Hypothalamus (tissue), 51 donors: ENCODE measurements around the gene FBXL3.

Experiments
- DNase-seq, 51 donors: peaks; one replicate each; lab custom pipeline; 2025; lab: John Stamatoyannopoulos, UW

The FBXL3 gene, protein sequence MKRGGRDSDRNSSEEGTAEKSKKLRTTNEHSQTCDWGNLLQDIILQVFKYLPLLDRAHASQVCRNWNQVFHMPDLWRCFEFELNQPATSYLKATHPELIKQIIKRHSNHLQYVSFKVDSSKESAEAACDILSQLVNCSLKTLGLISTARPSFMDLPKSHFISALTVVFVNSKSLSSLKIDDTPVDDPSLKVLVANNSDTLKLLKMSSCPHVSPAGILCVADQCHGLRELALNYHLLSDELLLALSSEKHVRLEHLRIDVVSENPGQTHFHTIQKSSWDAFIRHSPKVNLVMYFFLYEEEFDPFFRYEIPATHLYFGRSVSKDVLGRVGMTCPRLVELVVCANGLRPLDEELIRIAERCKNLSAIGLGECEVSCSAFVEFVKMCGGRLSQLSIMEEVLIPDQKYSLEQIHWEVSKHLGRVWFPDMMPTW

DNA sequence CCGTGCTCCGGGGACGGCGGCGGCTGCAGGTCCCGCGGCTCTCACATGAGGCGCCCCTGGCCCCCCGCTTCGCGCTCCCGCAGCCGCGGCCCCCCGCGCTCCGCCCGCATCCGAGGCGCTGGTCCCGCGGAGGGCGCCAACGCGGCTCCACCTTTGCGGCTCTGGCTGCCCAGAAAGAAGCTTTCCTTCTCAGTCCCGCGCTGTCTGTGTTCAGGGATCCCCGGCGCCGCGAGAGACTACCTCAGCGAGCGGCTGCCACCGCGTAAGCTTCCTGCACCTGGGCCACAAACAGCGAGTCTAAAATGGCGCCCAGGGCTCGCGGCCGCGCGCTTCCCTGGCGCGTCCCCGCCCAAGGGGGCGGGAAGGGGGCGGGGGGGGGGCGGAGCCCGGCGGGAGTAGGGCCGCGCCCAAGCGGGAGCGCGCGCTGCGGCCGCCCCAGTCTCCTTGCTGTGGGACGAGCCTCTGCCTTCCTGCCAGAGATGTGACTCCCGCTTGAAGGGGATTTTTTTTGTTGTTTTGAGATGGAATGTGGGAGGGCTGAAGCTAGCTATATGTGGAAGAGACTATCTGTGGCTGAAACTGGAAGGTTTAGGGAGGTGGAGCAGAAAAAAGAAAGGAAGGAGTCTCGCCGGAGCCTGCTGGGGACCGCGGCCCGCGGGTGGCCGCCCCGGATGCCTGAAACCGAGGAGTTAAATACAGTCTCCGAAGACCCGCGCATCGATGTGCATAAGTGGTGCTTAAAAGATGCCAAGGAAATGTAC lies at the start of gene FBXL3:
Gene FBXL3, minus strand, starts transcription at position 299 of the 761 bp plus-strand sequence. CDS start 5,299 bp downstream, outside the sequence.
- DNase-seq, result peak; percentile 30 to 92 (median 73)

- no peak for DNase-seq
Measured at GRCh38 chr13:77067519-77067918, 40.6 kb upstream of the FBXL3 start.

DNA sequence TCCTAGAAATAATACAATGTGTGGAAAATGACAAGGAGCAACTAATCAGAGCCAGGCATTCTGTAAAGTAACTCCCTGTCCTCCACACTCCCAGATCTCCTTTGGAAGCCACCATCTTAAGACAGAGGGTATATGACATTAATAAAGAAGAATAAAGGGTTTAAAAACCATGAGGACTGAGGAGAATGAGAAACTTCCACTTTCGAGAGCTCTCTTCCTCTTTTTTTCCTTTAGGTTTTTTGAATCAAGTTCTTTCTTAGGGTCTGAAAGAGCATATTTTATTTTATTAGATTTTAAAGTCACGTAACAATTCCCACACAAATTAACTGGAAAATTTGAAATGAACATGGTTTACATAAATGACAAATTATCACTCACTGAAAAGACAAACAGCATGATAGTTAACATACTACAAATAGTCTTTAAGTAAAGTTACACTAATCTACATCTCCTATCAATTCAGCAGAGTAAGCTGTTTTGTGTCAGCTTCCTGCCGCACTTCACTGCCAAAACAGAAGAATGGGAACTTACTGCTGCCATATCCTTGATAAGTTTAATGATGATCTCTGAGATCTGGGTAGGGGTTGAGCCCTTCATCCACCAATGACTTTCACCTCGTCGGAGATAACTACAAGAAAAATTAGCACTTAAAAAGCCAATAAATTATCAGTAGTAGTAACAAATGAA lies 38.6 kb upstream of the FBXL3 start:
- DNase-seq, result peak in 1 of 51 donors; percentile 15

DNA sequence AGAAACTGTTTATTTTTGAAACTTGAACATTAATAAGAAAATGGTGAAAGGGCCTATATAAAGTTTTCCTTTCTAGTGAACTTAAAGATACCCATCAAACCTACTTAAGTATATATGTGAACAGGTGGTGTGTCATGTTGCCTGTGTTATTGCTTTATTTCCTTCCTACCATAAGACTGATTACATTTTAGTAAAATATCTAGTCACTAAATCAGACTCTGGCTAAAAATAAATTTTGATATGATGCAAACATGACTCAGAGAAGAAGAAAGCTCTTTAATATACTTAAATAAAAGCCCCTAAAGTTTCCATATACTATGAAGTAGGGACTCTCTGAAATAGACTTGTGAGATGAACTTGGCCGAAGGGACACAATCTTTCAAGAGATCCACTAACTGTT lies 35.1 kb upstream of the FBXL3 start:
- DNase-seq, result no peak

GRCh38 chr13:77061362-77061761 lies 34.4 kb upstream of the FBXL3 start:
- DNase-seq, result no peak

GRCh38 chr13:77056886-77057285 lies 29.9 kb upstream of the FBXL3 start:
- no peak for DNase-seq

DNA sequence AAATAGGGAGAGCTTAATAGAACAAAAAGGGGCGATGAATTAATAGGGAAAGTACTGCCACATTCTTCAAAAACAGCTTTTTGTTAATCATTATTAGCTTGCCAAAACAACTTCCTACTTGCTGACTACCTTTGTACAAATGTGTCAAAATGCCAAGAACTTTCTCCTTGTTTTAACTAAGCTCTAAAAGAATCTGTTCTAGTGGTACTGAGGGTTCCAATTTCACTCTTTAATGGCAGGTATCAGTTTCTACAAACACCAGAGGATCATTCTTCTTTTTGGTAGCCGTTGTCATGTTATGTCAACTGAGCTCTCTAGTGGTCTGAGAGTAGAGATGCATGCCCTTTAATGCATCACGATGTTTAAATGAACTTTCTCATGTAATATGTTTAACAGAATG lies 29.4 kb upstream of the FBXL3 start:
- no peak for DNase-seq

- no peak for DNase-seq
Measured at GRCh38 chr13:77055158-77055557, 28.2 kb upstream of the FBXL3 start.

DNA sequence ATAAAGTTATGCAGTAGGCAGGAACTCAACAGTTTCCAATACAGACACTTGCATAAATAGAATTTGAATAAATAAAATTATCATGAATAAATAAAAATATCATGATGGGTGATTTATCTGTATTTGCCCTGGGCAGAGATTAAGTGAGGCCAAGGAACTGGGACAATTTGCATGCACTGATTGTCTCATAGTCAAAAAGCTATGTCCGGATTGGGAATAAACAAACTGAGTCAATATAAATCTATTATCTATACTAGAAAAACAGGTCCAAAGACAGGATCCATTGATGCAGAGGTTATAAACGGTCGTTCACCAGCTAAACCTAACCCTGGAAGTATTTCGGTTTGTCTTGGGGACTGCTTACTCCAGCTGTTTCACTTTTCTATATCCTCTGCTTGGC lies 26.2 kb upstream of the FBXL3 start:
- no peak for DNase-seq

- no peak for DNase-seq
Measured at GRCh38 chr13:77048681-77049080, 21.7 kb upstream of the FBXL3 start.

DNA sequence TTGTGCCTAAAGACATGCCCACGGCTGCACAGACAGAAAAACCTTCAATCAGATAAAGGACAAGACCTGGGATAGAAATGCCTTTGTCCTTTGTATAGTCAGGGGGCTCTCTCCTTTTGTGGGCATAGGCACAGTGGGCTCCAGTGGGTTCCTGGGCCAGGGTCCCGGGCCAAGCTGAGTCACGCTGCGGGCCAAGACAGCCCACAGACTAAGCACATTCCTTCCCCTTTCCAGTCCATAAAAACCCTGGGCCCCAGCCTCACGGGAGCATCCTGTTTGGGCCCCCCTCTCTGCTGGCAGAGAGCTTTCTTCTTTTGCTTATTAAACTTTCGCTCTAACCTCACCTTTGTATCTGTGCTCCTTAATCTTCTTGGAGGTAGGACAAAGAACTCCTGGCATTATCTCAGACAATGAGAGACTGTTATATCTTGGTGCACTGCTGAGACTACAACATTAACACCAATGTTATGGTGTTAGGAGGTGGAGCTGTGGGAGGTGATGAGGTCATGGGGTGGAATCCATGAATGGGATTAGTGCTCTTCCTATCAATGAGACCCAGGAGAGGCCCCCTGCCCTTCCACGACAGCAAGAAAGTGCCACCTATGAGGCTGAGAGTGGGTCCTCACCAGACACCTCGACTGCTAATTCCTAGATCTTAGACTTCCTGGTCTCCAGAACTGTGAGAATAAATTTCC lies 20.8 kb upstream of the FBXL3 start:
- no peak for DNase-seq

DNA sequence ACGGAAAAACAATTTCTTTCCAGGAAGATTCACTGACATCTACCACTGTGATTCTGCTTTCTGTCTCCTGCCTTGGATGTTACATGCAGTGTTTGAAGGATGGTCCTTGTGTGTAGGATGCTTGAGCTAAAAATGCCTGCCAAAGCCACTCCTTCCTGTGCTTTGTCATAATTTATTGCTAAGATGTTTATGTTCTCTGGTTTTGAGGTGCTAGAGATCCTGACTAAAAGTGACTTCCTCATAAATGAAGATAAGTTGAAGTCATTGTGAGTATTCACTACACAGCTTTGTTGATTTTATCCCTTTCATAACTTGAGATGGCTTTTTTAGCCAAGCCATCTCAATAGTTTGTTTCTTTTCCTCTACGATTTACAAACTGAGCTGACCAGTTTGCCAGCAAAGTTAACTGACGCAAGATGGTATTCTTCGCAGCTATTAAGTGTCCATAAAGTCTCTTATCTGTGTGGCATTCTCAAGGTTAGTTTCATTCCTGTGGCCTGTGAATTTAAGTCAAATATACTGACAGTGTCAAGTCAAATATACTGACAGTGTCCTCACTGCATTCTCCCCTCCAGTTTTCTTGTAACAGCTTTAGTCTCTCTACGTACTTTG lies 15.7 kb upstream of the FBXL3 start:
- no peak for DNase-seq

GRCh38 chr13:77040835-77041234 lies 13.9 kb upstream of the FBXL3 start:
- DNase-seq, result no peak

- no peak for DNase-seq
Measured at GRCh38 chr13:77040076-77040475, 13.1 kb upstream of the FBXL3 start.

DNA sequence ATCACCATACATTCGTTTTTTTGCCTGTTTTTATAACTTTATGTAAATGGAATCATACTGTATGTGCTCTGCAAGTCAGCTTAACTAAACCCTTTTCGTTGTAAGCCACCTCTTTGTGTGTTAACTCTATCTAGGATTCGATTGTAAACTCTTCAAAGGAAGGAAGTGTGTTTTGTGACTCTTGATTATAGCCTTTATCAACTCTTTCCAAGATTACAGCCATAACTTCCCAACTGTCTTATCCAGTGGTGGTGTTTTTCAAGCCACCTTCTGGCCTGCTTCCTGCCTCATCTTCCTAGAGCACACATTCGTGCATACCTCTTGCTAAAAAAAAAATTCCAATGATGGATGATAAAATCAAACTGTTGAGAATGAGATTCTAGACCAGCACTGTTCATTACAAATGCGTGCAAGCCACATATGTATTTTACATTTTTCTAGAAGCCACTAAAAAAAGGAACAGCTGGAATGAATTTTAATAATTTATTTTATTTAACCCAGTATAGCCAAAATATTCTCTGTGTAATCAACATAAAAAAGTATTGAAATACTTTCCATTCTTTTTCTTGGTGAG lies 12.0 kb upstream of the FBXL3 start:
- DNase-seq, result no peak

- DNase-seq, result peak in 9 of 51 donors; percentile 8 to 47 (median 17)
Measured at GRCh38 chr13:77036279-77036678, 9.3 kb upstream of the FBXL3 start.

DNA sequence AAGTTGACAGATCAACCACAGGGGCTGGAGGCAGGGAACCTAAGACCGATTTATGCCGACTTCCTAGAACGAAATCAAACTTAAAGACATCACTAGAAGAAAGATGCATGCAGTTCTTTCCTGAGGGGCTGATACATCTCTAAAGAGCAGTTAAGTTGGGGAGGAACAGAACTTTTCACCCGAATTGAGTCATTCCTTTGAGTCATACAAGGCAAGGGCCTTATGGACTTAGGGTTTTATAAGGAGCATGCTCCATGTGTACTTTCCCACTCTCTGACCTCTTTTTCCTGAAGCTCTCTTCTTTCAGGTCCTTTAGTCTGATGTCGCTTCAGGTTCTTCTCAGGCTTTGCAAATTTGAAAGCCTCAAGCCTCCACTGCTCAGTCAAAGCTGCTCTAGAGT lies 7.9 kb upstream of the FBXL3 start:
- no peak for DNase-seq

GRCh38 chr13:77033717-77034302 lies 6.9 kb upstream of the FBXL3 start:
- DNase-seq, result no peak

GRCh38 chr13:77031656-77032243 lies 4.8 kb upstream of the FBXL3 start:
- DNase-seq, result peak in 1 of 51 donors; percentile 35
